22Rv1 (cell line): ENCODE results near the gene MAPT.

Experiments used
- ZFX ChIP-seq: fragments of 450-650 bp; IDR thresholded peaks from 2 replicates; pipeline ENCODE4 v1.6.1; 2017; ENCODE audit warnings: antibody characterized with exemption, borderline replicate concordance
- TF ChIP-seq, protein P1 (sequence below): fragments of 450-650 bp; IDR thresholded peaks from 2 replicates; pipeline ENCODE4 v1.5.1; 2017; ENCODE audit warnings: mild to moderate bottlenecking

DNA sequence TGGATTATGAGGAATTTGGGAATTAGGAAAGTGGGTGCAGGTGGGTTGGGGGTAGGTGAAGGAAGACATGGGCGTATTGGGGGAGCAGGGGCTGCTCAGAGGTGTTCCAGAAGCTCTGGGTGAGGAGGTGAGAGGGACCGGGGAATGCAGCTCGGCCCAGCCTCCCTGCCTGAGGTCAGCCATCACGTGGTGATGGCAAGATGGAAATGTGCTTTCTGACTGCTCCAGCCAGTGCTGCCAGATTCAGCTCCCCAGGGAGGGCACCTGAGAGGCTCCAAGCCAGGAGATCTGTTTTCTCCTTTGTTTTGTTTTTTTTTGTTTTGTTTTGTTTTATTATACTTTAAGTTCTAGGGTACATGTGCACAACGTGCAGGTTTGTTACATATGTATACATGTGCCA, 69.5 kb downstream of the MAPT start:
- TF ChIP-seq, protein P1, sequence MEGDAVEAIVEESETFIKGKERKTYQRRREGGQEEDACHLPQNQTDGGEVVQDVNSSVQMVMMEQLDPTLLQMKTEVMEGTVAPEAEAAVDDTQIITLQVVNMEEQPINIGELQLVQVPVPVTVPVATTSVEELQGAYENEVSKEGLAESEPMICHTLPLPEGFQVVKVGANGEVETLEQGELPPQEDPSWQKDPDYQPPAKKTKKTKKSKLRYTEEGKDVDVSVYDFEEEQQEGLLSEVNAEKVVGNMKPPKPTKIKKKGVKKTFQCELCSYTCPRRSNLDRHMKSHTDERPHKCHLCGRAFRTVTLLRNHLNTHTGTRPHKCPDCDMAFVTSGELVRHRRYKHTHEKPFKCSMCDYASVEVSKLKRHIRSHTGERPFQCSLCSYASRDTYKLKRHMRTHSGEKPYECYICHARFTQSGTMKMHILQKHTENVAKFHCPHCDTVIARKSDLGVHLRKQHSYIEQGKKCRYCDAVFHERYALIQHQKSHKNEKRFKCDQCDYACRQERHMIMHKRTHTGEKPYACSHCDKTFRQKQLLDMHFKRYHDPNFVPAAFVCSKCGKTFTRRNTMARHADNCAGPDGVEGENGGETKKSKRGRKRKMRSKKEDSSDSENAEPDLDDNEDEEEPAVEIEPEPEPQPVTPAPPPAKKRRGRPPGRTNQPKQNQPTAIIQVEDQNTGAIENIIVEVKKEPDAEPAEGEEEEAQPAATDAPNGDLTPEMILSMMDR, result no peak
- no peak for TF ChIP-seq ZFX
